HG02678 (cell line): ENCODE data around the gene EFNB1.

Experiments used
- ATAC-seq: cut with Tn5 transposase; IDR thresholded peaks from one replicate; pipeline ENCODE4 v1.9.1; 2021; ENCODE audit warnings: mild to moderate bottlenecking, moderate library complexity; ENCODE audit not compliant: unreplicated experiment

Gene EFNB1

GRCh38 chrX:68880846-68881552, 52.2 kb downstream of the EFNB1 start:
- ATAC-seq: no peak

GRCh38 chrX:68881911-68882310, 53.1 kb downstream of the EFNB1 start:
- ATAC-seq: no peak

GRCh38 chrX:68883800-68884199, 55.0 kb downstream of the EFNB1 start:
- no peak for ATAC-seq

- ATAC-seq: no peak
These were observed 60.4 kb downstream of the EFNB1 start for GRCh38 chrX:68889249-68889648.
